Measurements from ENCODE around the gene DNAJC15. TPM values are rescaled to one million over a fixed set of nuclear protein-coding genes. Genes with fewer than 3 reads are reported as not detected.

DNAJC15 gene
- total RNA-seq, 1 donor from 2014 or later = 17.0 TPM

- no peaks in the 10 kb centered on the region for H3K27me3 ChIP-seq (ENCODE audit: low read depth)
- no peak for TF ChIP-seq CTCF (IDR thresholded peaks at IDR 0.05)
- H3K9me3 ChIP-seq = no peaks in the 10 kb centered on the region
- no peaks in the 10 kb centered on the region for H3K36me3 ChIP-seq
- H3K27ac ChIP-seq = no peak overlapping the region
- DNase-seq = no peak
- ATAC-seq = no peak
- intact Hi-C loops (cut with DNase I) = no loop called here
- H3K4me3 ChIP-seq = no peak overlapping the region
- no peaks in the 10 kb centered on the region for H3K4me1 ChIP-seq
These were observed 133.5 kb downstream of the DNAJC15 start for GRCh38 chr13:43156916-43157315.

- intact Hi-C loops (cut with DNase I) = no loop called here
- no peak for ATAC-seq
- H3K27ac ChIP-seq = no peak overlapping the region
- no peak overlapping the region for H3K4me3 ChIP-seq
- H3K27me3 ChIP-seq (ENCODE audit: low read depth) = no peaks in the 10 kb centered on the region
- no peak for DNase-seq
- H3K9me3 ChIP-seq = no peaks in the 10 kb centered on the region
- no peaks in the 10 kb centered on the region for H3K36me3 ChIP-seq
- no peaks in the 10 kb centered on the region for H3K4me1 ChIP-seq
- no peak for TF ChIP-seq CTCF (IDR thresholded peaks at IDR 0.05)
These were observed 134.4 kb downstream of the DNAJC15 start for GRCh38 chr13:43157796-43158195.

DNA sequence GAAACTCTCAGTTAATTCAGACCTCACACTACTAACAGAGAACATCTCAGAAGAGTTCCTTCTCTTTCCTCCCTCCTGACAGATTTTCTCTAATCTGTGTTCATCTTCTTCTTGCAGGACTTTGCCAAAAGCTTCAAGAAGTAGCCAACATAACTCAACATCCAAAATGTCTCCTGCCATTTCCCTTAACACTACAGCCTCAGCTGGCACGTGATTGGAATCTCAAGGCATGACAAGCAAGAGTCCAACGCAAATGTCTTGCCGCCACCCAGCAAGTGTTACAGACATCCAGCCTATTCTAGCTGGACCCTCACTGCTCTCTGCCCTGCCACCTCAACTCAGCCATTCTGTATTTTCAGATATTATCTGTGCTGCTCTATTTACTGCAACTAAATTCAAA, 135.1 kb downstream of the DNAJC15 start:
- Histone ChIP-seq H3K4me3 (no peak overlapping the region), H3K27ac (no peak overlapping the region), H3K36me3 (no peaks in the 10 kb centered on the region), H3K4me1 (no peaks in the 10 kb centered on the region), H3K27me3 (ENCODE audit: low read depth) (no peaks in the 10 kb centered on the region), H3K9me3 (no peaks in the 10 kb centered on the region)
- DNase-seq (no peak), ATAC-seq (no peak)
- no peak for TF ChIP-seq CTCF (IDR thresholded peaks at IDR 0.05)
- intact Hi-C loops (cut with DNase I) = no loop called here

- DNase-seq (no peak), ATAC-seq (no peak)
- intact Hi-C loops (cut with DNase I) = no loop called here
These were observed 135.7 kb downstream of the DNAJC15 start for GRCh38 chr13:43159026-43159461.

More at GRCh38 chr13:43159026-43159461, 135.7 kb downstream of the DNAJC15 start:
- H3K27me3 ChIP-seq (ENCODE audit: low read depth) = no peaks in the 10 kb centered on the region
- no peak overlapping the region for H3K4me3 ChIP-seq
- no peaks in the 10 kb centered on the region for H3K9me3 ChIP-seq
- no peaks in the 10 kb centered on the region for H3K36me3 ChIP-seq
- no peak overlapping the region for H3K27ac ChIP-seq
- H3K4me1 ChIP-seq = no peaks in the 10 kb centered on the region
- no peak for TF ChIP-seq CTCF (IDR thresholded peaks at IDR 0.05)

Other genes with a start within 250 kb of the DNAJC15 start
- 17.0 TPM for gene FAM216B, start 242.0 kb upstream of the DNAJC15 start, total RNA-seq
- gene EPSTI1, start 31.3 kb upstream of the DNAJC15 start, total RNA-seq = 38.6 TPM